NCI-H774 (cell line): ENCODE data around the gene PDE8A.
"Not testable (repeated sequence)": the region's sequence is repeated elsewhere in the genome, so short reads cannot be mapped to it uniquely, and the experiment has no call there.

Source experiments
- DNase-seq: peaks from one replicate; lab custom pipeline; 2025; lab: John Stamatoyannopoulos, UW

The PDE8A gene

GRCh38 chr15:85177042-85177515, 195.4 kb downstream of the PDE8A start:
- DNase-seq = not testable (repeated sequence)

GRCh38 chr15:85178308-85178707, 196.7 kb downstream of the PDE8A start:
- no peak for DNase-seq

- no peak for DNase-seq
Measured at GRCh38 chr15:85179700-85180099, 198.0 kb downstream of the PDE8A start.

- not testable (repeated sequence) for DNase-seq
Measured at GRCh38 chr15:85185350-85185749, 203.7 kb downstream of the PDE8A start.

- not testable (repeated sequence) for DNase-seq
Measured at GRCh38 chr15:85188171-85188577, 206.5 kb downstream of the PDE8A start.
